Peyer's patch (tissue), 4 donors: ENCODE data around the gene NOMO2.
"Not testable (repeated sequence)": the region's sequence is repeated elsewhere in the genome, so short reads cannot be mapped to it uniquely, and the experiment has no call there.

Source experiments
- CTCF ChIP-seq, 6 experiments: fragments of 450-650 bp in 4 of 6; fragments of 200-600 bp in 2 of 6; sonication (generic) in 1 of 6; IDR thresholded peaks; one replicate each; pipeline ENCODE4 v1.5.1; 2017 to 2019; ENCODE audit warnings: antibody characterized with exemption in 6 of 6, mild to moderate bottlenecking in 3 of 6, moderate library complexity in 1 of 6
- POLR2A ChIP-seq, 2 donors: fragments of 450-650 bp; IDR thresholded peaks; one replicate each; pipeline ENCODE4 v1.5.1; 2017; ENCODE audit warnings: antibody characterized with exemption in 2 of 2, mild to moderate bottlenecking in 2 of 2, moderate library complexity in 2 of 2

DNA sequence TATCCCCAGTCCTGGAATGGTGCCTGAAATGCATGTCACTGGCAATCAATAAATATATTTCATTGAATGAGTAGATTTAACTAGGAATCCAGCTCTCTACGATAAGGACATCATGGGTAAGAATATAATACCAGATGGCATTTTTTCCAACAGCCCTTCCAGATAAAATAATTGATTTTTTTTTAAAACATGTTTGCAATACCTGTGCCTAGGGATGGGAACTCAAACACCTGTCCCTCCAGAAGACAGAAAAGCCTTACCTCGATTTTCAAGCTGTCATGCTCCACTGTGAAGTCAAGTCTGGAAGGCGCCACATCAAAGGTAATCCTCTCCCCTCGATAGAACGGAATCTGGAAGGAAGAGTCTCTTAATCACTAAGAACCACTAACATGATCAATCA is 20.0 kb downstream of the NOMO2 start:
- not testable (repeated sequence) for TF ChIP-seq CTCF, POLR2A (IDR thresholded peaks at IDR 0.05)
